HL-60 (cell line): ENCODE data around the gene GSK3B.

Source experiments
- DNase-seq, 2 experiments: peaks; one replicate each; pipeline ENCODE4 v3.0.0-alpha.2; 2010 to 2020; ENCODE audit warnings: low read depth in 1 of 2, low spot score in 1 of 2
- H3K27ac ChIP-seq: fragments of 250-450 bp; sonication (Bioruptor Pico); replicated peaks from 2 replicates; pipeline ENCODE4 v1.5.1; 2020; ENCODE audit warnings: mild to moderate bottlenecking, moderate library complexity
- H3K27me3 ChIP-seq: fragments of 250-450 bp; sonication (Bioruptor Pico); 2 replicates; pipeline ENCODE4 v1.5.1; 2021; ENCODE audit warnings: mild to moderate bottlenecking, moderate library complexity; ENCODE audit not compliant: insufficient read depth, poor library complexity, severe bottlenecking
- H3K4me3 ChIP-seq: replicated peaks from 2 replicates; pipeline ENCODE4 v1.5.1; 2011; ENCODE audit warnings: mild to moderate bottlenecking, control low read depth, low read length; ENCODE audit not compliant: insufficient read depth
- CTCF ChIP-seq: IDR thresholded peaks from one replicate; pipeline ENCODE4 v1.5.1; 2011; ENCODE audit warnings: low read length, control low read depth, inconsistent platforms; ENCODE audit not compliant: insufficient read depth
- GABPA ChIP-seq: IDR thresholded peaks from 2 replicates; pipeline ENCODE4 v1.6.1; 2012; ENCODE audit warnings: low read depth
- POLR2AphosphoS5 ChIP-seq: IDR thresholded peaks from 2 replicates; pipeline ENCODE4 v1.6.1; 2012; ENCODE audit warnings: low read depth
- REST ChIP-seq: IDR thresholded peaks from 2 replicates; pipeline ENCODE4 v1.6.1; 2012; ENCODE audit warnings: low read depth; ENCODE audit not compliant: insufficient replicate concordance
- SPI1 ChIP-seq: IDR thresholded peaks from 2 replicates; pipeline ENCODE4 v1.6.1; 2012; ENCODE audit warnings: low read depth, mild to moderate bottlenecking, borderline replicate concordance

GSK3B gene

GRCh38 chr3:119859728-119860127, 234.5 kb downstream of the GSK3B start:
- DNase-seq, result no peak
- TF ChIP-seq SPI1 (no peak), POLR2AphosphoS5 (no peak), CTCF (no peak), REST (no peak), GABPA (no peak)
- no peak overlapping the region for H3K4me3 ChIP-seq
- no peaks in the 10 kb centered on the region for H3K27me3 ChIP-seq
- no peak overlapping the region for H3K27ac ChIP-seq

GRCh38 chr3:119858957-119859356, 235.3 kb downstream of the GSK3B start:
- TF ChIP-seq POLR2AphosphoS5 (no peak), SPI1 (no peak), REST (no peak), GABPA (no peak)
- Histone ChIP-seq H3K27me3 (no peaks in the 10 kb centered on the region), H3K27ac (no peak overlapping the region), H3K4me3 (no peak overlapping the region)
- DNase-seq, result no peak

GRCh38 chr3:119856695-119857094, 237.6 kb downstream of the GSK3B start:
- H3K4me3 ChIP-seq, result no peak overlapping the region
- H3K27ac ChIP-seq, result no peak overlapping the region
- TF ChIP-seq REST (no peak), POLR2AphosphoS5 (no peak), CTCF (no peak), GABPA (no peak), SPI1 (no peak)
- H3K27me3 ChIP-seq, result no peaks in the 10 kb centered on the region
- DNase-seq, result no peak

- TF ChIP-seq SPI1 (no peak), REST (no peak), GABPA (no peak), CTCF (no peak), POLR2AphosphoS5 (no peak)
- no peak overlapping the region for H3K4me3 ChIP-seq
- no peak for DNase-seq
- no peak overlapping the region for H3K27ac ChIP-seq
- H3K27me3 ChIP-seq, result no peaks in the 10 kb centered on the region
Measured at GRCh38 chr3:119849126-119849525, 245.1 kb downstream of the GSK3B start.
